Measurements from ENCODE around the gene TTLL12.

- TF ChIP-seq CTCF (IDR thresholded peaks at IDR 0.05) (no peak), POLR2A (IDR thresholded peaks at IDR 0.05) (no peak), EP300 (IDR thresholded peaks at IDR 0.05) (no peak)
These were observed 5.4 kb downstream of the TTLL12 start for GRCh38 chr22:43181321-43182076.

All from tibial nerve (tissue), 4 donors.